Measurements from ENCODE around the gene PLD1. TPM values are rescaled to one million over a fixed set of nuclear protein-coding genes. Genes with fewer than 3 reads are reported as not detected.

PLD1 gene
- total RNA-seq, 2 experiments from 2014 or later = 0.22 to 1.0 TPM

- CTCF ChIA-PET = no interaction called here
- Mint-ChIP-seq H3K4me1 (ENCODE audit: low read depth) (no peaks in the 10 kb centered on the region), H3K27ac (no peak overlapping the region), H3K27me3 (peaks cover 4% of the 10 kb centered on the region), H3K4me3 (no peak overlapping the region), H3K36me3 (ENCODE audit: low read depth) (no peaks in the 10 kb centered on the region), H3K9me3 (no peaks in the 10 kb centered on the region)
- H3K4me1 ChIP-seq (ENCODE audit: insufficient read depth, low read length) = no peaks in the 10 kb centered on the region
- TF ChIP-seq, protein P1, sequence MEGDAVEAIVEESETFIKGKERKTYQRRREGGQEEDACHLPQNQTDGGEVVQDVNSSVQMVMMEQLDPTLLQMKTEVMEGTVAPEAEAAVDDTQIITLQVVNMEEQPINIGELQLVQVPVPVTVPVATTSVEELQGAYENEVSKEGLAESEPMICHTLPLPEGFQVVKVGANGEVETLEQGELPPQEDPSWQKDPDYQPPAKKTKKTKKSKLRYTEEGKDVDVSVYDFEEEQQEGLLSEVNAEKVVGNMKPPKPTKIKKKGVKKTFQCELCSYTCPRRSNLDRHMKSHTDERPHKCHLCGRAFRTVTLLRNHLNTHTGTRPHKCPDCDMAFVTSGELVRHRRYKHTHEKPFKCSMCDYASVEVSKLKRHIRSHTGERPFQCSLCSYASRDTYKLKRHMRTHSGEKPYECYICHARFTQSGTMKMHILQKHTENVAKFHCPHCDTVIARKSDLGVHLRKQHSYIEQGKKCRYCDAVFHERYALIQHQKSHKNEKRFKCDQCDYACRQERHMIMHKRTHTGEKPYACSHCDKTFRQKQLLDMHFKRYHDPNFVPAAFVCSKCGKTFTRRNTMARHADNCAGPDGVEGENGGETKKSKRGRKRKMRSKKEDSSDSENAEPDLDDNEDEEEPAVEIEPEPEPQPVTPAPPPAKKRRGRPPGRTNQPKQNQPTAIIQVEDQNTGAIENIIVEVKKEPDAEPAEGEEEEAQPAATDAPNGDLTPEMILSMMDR (IDR thresholded peaks at IDR 0.05) = no peak
- H3K4me3 ChIP-seq (ENCODE audit: low read length) = no peak overlapping the region
- POLR2A ChIA-PET = no interaction called here
- DNase-seq (no peak), ATAC-seq (ENCODE audit: poor library complexity) (no peak)
- intact Hi-C loops (cut with DNase I, micrococcal nuclease) = no loop called here
- no peaks in the 10 kb centered on the region for H3K36me3 ChIP-seq (ENCODE audit: insufficient read depth, low read length)
- H3K9me3 ChIP-seq (ENCODE audit: control insufficient read depth in 1 of 2, insufficient read depth in 1 of 2, low read length in 2 of 2) = no peaks in the 10 kb centered on the region
- H3K27ac ChIP-seq (ENCODE audit: low read depth in 1 of 2, low read length in 2 of 2) = no peak overlapping the region
- H3K27me3 ChIP-seq (ENCODE audit: control insufficient read depth in 1 of 2, insufficient read depth in 2 of 2, low read length in 2 of 2) = no peaks in the 10 kb centered on the region
Measured at GRCh38 chr3:171615686-171616085, 194.6 kb downstream of the PLD1 start.

- DNase-seq (no peak), ATAC-seq (ENCODE audit: poor library complexity) (no peak)
- ChIA-PET POLR2A (no interaction called here), CTCF (no interaction called here)
- no peaks in the 10 kb centered on the region for H3K36me3 Mint-ChIP-seq (ENCODE audit: low read depth)
- TF ChIP-seq, protein P1 (IDR thresholded peaks at IDR 0.05) = no peak
- intact Hi-C loops (cut with DNase I, micrococcal nuclease) = no loop called here
- no peak overlapping the region for H3K4me3 ChIP-seq (ENCODE audit: low read length)
- H3K27ac ChIP-seq (ENCODE audit: low read depth in 1 of 2, low read length in 2 of 2) = no peak overlapping the region
- no peaks in the 10 kb centered on the region for H3K36me3 ChIP-seq (ENCODE audit: insufficient read depth, low read length)
- H3K4me3 Mint-ChIP-seq = no peak overlapping the region
- H3K9me3 ChIP-seq (ENCODE audit: control insufficient read depth in 1 of 2, insufficient read depth in 1 of 2, low read length in 2 of 2) = no peaks in the 10 kb centered on the region
- no peaks in the 10 kb centered on the region for H3K9me3 Mint-ChIP-seq
- H3K27me3 Mint-ChIP-seq = peaks cover 4% of the 10 kb centered on the region
- no peaks in the 10 kb centered on the region for H3K4me1 Mint-ChIP-seq (ENCODE audit: low read depth)
- no peak overlapping the region for H3K27ac Mint-ChIP-seq
- no peaks in the 10 kb centered on the region for H3K4me1 ChIP-seq (ENCODE audit: insufficient read depth, low read length)
- no peaks in the 10 kb centered on the region for H3K27me3 ChIP-seq (ENCODE audit: control insufficient read depth in 1 of 2, insufficient read depth in 2 of 2, low read length in 2 of 2)
Measured at GRCh38 chr3:171615281-171615680, 195.0 kb downstream of the PLD1 start.

DNA sequence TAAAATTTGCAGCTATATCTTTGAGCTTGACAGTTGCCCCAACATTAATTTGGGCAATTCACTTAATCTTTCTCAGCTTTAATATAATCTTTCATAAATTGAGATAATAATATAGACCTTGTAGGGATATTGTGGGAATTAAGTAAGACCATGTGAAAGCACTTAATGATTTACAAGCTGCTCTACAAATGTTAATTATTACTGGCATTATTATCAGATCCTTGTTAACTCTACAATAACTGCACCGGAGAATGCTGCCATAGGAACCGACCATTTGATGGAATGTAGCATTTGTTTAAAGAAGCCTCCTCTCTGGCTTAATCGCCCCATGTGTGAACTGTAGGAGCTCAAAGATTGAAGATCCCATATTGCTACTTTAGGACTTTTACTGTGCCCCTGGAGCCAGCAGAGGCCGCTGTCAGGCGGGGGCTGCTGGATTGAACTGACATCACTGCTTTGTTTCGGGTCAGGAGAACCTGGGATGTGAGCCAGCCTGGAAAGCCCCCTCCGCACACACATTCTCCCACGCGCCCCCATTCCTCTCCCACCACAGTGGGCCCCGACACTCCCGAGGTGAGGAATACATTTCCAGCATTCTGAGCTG lies 195.9 kb downstream of the PLD1 start:
- no peaks in the 10 kb centered on the region for H3K27me3 Mint-ChIP-seq
- DNase-seq (peak in 3 of 14 experiments; percentile 4 to 35 (median 23)), ATAC-seq (ENCODE audit: poor library complexity) (no peak)
- intact Hi-C loops (cut with DNase I, micrococcal nuclease) = no loop called here
- no peaks in the 10 kb centered on the region for H3K9me3 Mint-ChIP-seq
- no peaks in the 10 kb centered on the region for H3K36me3 Mint-ChIP-seq (ENCODE audit: low read depth)
- H3K4me1 Mint-ChIP-seq (ENCODE audit: low read depth) = no peaks in the 10 kb centered on the region
- H3K4me3 Mint-ChIP-seq = no peak overlapping the region
- Histone ChIP-seq H3K36me3 (ENCODE audit: insufficient read depth, low read length) (no peaks in the 10 kb centered on the region), H3K27ac (ENCODE audit: low read depth in 1 of 2, low read length in 2 of 2) (no peak overlapping the region), H3K4me3 (ENCODE audit: low read length) (no peak overlapping the region), H3K4me1 (ENCODE audit: insufficient read depth, low read length) (no peaks in the 10 kb centered on the region), H3K27me3 (ENCODE audit: control insufficient read depth in 1 of 2, insufficient read depth in 2 of 2, low read length in 2 of 2) (no peaks in the 10 kb centered on the region), H3K9me3 (ENCODE audit: control insufficient read depth in 1 of 2, insufficient read depth in 1 of 2, low read length in 2 of 2) (no peaks in the 10 kb centered on the region)
- CTCF ChIA-PET = no interaction called here
- TF ChIP-seq, protein P1 (IDR thresholded peaks at IDR 0.05) = no peak
- POLR2A ChIA-PET = interaction anchor here (0.6 kb wide), 1 partner anchor 650 kb away, joined by 4 read pairs; no protein-coding TSS in a partner anchor
- H3K27ac Mint-ChIP-seq = no peak overlapping the region

All from CD4-positive, alpha-beta T cell (primary cell).